CD4-positive, CD25-positive, alpha-beta regulatory T cell (primary cell): ENCODE results near the gene AGBL1. TPM values are rescaled to one million over a fixed set of nuclear protein-coding genes. Genes with fewer than 3 reads are reported as not detected.

ENCODE experiments used
- ATAC-seq, 2 donors: fragments of 150-1000 bp; cut with Tn5 transposase; one replicate each; pipeline ENCODE4 v1.10.0; 2021; ENCODE audit warnings: low read depth in 2 of 2, moderate number of reproducible peaks in 2 of 2, moderate library complexity in 1 of 2
- DNase-seq, 3 donors: peaks; one replicate each; pipeline versions ENCODE4 v3.0.0 to v3.0.0-alpha.2; 2012 to 2022; ENCODE audit warnings: mixed read lengths in 1 of 3
- H3K27ac ChIP-seq: one replicate; pipeline ENCODE4 v1.7.0; 2013; ENCODE audit warnings: mild to moderate bottlenecking, low read length; ENCODE audit not compliant: insufficient read depth, poor library complexity, severe bottlenecking
- H3K27me3 ChIP-seq: one replicate; pipeline ENCODE4 v1.7.0; 2013; ENCODE audit warnings: low read length; ENCODE audit not compliant: control insufficient read depth, insufficient read depth
- H3K36me3 ChIP-seq: one replicate; pipeline ENCODE4 v1.7.0; 2013; ENCODE audit warnings: mild to moderate bottlenecking, low read length, moderate library complexity; ENCODE audit not compliant: control insufficient read depth, insufficient read depth
- H3K4me1 ChIP-seq: 2 replicates; pipeline ENCODE4 v1.7.0; 2013; ENCODE audit warnings: mild to moderate bottlenecking, low read length; ENCODE audit not compliant: insufficient read depth, control insufficient read depth, poor library complexity, severe bottlenecking
- H3K4me3 ChIP-seq: one replicate; pipeline ENCODE4 v1.7.0; 2013; ENCODE audit warnings: low read depth, mild to moderate bottlenecking, low read length, moderate library complexity
- H3K9me3 ChIP-seq, 2 experiments: 1 replicate in 1 of 2; 2 replicates in 1 of 2; pipeline ENCODE4 v1.7.0; 2013; ENCODE audit warnings: low read length in 2 of 2, mild to moderate bottlenecking in 1 of 2, moderate library complexity in 1 of 2; ENCODE audit not compliant: control insufficient read depth in 2 of 2
- H3K27ac Mint-ChIP-seq, 3 donors: one replicate each; pipeline ENCODE4 v1.8.0; 2020 to 2022; ENCODE audit warnings: mild to moderate bottlenecking in 3 of 3, mixed read lengths in 3 of 3, moderate library complexity in 2 of 3
- H3K27me3 Mint-ChIP-seq: one replicate; pipeline ENCODE4 v1.8.0; 2022; ENCODE audit warnings: mild to moderate bottlenecking, mixed read lengths
- H3K36me3 Mint-ChIP-seq: one replicate; pipeline ENCODE4 v1.8.0; 2020; ENCODE audit warnings: mixed read lengths
- H3K4me1 Mint-ChIP-seq, 4 donors: one replicate each; pipeline ENCODE4 v1.8.0; 2020 to 2022; ENCODE audit warnings: mixed read lengths in 4 of 4, mild to moderate bottlenecking in 1 of 4
- H3K4me3 Mint-ChIP-seq, 4 donors: one replicate each; pipeline ENCODE4 v1.8.0; 2020 to 2022; ENCODE audit warnings: mild to moderate bottlenecking in 4 of 4, mixed read lengths in 4 of 4, moderate library complexity in 3 of 4
- H3K9me3 Mint-ChIP-seq, 7 donors: one replicate each; pipeline ENCODE4 v1.8.0; 2020 to 2022; ENCODE audit warnings: mixed read lengths in 7 of 7, mild to moderate bottlenecking in 3 of 7, moderate library complexity in 2 of 7
- polyA plus RNA-seq, 4 donors: library from polyadenylated mRNA; unstranded; fragments of 300-500 nt; fragmentation: Illumina TruSeq; gene quantifications; one replicate each; pipeline ENCODE4 v1.2.3, GENCODE V29; 2021
- total RNA-seq: library from RNA; stranded (reverse); gene quantifications from one replicate; pipeline ENCODE4 v1.2.3, GENCODE V29; 2022

Gene AGBL1
- total and polyA plus RNA-seq, 5 donors from 2014 or later: not detected

DNA sequence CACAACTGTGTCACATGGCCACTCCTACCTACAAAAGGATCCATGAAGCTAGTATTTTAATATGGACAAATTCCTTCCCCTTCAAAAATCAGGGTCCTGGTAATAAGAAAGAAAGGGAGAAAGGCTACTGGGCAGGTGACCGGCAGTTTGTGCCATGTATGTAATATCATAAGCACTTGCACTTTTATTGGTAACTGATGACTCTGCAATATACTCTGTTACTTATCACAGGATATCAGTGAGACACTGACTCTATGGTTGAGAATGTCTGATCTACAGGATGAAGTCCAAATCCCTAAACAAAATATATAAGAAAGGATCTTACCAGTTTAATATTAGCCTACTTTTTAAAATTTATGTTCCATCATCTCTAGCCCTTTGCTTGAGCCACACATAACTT lies 315.2 kb downstream of the AGBL1 start:
- ATAC-seq (no peak), DNase-seq (no peak)
- Histone ChIP-seq H3K27ac (no peak overlapping the region), H3K36me3 (no peaks in the 10 kb centered on the region), H3K4me1 (no peaks in the 10 kb centered on the region), H3K27me3 (no peaks in the 10 kb centered on the region), H3K9me3 (no peaks in the 10 kb centered on the region), H3K4me3 (no peak overlapping the region)
- Mint-ChIP-seq H3K27me3 (no peaks in the 10 kb centered on the region), H3K36me3 (no peaks in the 10 kb centered on the region), H3K27ac (no peak overlapping the region), H3K9me3 (peaks cover 0 to 6% (median 1%) of the 10 kb centered on the region in 7 donors), H3K4me1 (peaks cover 0 to 4% (median 0%) of the 10 kb centered on the region in 4 donors), H3K4me3 (no peak overlapping the region)

DNA sequence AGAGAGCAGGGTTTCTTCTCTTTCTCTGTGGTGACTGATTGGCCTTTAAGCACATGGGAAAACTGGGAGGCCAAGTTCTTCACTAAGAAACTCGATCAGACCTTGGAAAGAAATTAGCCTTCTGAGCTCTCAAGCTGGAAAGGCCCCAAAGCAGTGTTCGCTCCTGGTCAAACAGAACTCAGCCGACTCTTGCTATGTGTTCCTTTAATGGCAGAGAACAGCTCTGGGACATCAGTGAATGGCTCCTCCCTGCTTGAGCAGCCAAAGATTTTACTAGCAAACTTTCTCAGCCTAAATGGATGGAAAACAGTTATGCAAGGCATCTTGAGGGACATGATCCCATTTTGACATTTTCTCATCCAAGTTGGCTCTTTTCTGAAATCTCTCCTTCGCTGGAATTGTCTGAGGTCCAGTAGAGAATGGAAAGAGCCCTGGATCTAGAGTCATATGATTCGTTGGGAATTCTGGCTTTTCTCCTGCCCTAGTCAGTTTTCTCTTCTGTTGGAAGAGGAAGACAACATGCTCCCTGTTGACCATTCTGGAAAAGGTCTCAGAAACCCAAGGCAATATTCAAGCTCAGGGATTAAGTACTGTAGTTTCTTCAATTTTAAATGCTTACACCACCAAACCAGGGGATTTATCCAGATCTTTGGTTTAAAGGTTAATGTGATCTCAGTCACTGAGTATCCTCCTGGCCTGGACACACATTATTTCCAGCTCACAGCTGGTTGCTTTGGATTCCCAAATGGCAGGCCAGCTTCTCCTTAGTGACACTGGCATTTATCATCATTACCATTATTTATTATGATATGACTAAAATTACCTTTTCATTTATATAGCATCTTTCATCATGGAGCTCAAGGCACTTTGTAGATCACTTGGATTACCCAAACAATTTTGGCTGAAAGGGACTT lies 319.6 kb downstream of the AGBL1 start:
- Histone ChIP-seq H3K27me3 (no peaks in the 10 kb centered on the region), H3K4me1 (no peaks in the 10 kb centered on the region), H3K9me3 (no peaks in the 10 kb centered on the region), H3K27ac (no peak overlapping the region), H3K4me3 (no peak overlapping the region), H3K36me3 (no peaks in the 10 kb centered on the region)
- no peaks in the 10 kb centered on the region for H3K4me1 Mint-ChIP-seq
- DNase-seq (no peak), ATAC-seq (no peak)
- H3K27ac Mint-ChIP-seq: no peak overlapping the region
- H3K9me3 Mint-ChIP-seq: peaks cover 0 to 4% (median 1%) of the 10 kb centered on the region in 7 donors
- H3K4me3 Mint-ChIP-seq: no peak overlapping the region
- H3K36me3 Mint-ChIP-seq: no peaks in the 10 kb centered on the region
- H3K27me3 Mint-ChIP-seq: no peaks in the 10 kb centered on the region

DNA sequence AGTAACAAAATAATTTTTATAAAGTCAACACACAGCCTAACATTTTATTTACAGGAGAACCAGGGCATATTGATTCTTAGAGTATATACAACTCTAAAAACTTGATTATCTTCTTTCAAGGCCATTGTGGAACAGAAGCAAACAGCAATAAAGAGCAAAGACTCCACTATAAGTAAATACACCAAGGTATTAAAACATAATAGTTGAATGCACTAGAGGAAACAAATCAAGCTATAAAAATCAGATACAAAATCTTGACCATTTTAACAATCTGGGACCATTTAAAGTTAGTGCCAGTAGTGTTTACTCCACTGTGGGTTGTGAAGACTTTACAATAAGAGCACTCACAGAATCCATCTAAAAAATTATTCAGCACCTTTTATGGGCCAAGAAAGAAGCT lies 323.6 kb downstream of the AGBL1 start:
- H3K9me3 ChIP-seq: no peaks in the 10 kb centered on the region
- no peak overlapping the region for H3K4me3 ChIP-seq
- Mint-ChIP-seq H3K36me3 (no peaks in the 10 kb centered on the region), H3K27ac (no peak overlapping the region), H3K9me3 (peaks cover 0 to 4% (median 1%) of the 10 kb centered on the region in 7 donors), H3K4me1 (no peaks in the 10 kb centered on the region), H3K4me3 (no peak overlapping the region), H3K27me3 (no peaks in the 10 kb centered on the region)
- no peak for DNase-seq
- ATAC-seq: no peak
- H3K36me3 ChIP-seq: no peaks in the 10 kb centered on the region
- H3K27ac ChIP-seq: no peak overlapping the region
- no peaks in the 10 kb centered on the region for H3K27me3 ChIP-seq
- H3K4me1 ChIP-seq: no peaks in the 10 kb centered on the region

- Histone ChIP-seq H3K4me1 (no peaks in the 10 kb centered on the region), H3K27ac (no peak overlapping the region), H3K36me3 (no peaks in the 10 kb centered on the region), H3K9me3 (no peaks in the 10 kb centered on the region), H3K27me3 (no peaks in the 10 kb centered on the region), H3K4me3 (no peak overlapping the region)
- Mint-ChIP-seq H3K4me3 (no peak overlapping the region), H3K9me3 (peaks cover 0 to 4% (median 0%) of the 10 kb centered on the region in 7 donors), H3K36me3 (no peaks in the 10 kb centered on the region), H3K27me3 (peaks cover 4% of the 10 kb centered on the region), H3K4me1 (no peaks in the 10 kb centered on the region), H3K27ac (no peak overlapping the region)
- DNase-seq (no peak), ATAC-seq (no peak)
These were observed 324.4 kb downstream of the AGBL1 start for GRCh38 chr15:86403914-86404583.

GRCh38 chr15:86408261-86408660 lies 328.6 kb downstream of the AGBL1 start:
- H3K4me3 ChIP-seq: no peak overlapping the region
- no peak overlapping the region for H3K27ac ChIP-seq
- Mint-ChIP-seq H3K4me3 (no peak overlapping the region), H3K27me3 (peaks cover 4% of the 10 kb centered on the region), H3K4me1 (no peaks in the 10 kb centered on the region), H3K36me3 (no peaks in the 10 kb centered on the region), H3K9me3 (peaks cover 0 to 6% (median 0%) of the 10 kb centered on the region in 7 donors), H3K27ac (no peak overlapping the region)
- DNase-seq: no peak
- H3K4me1 ChIP-seq: no peaks in the 10 kb centered on the region
- H3K36me3 ChIP-seq: no peaks in the 10 kb centered on the region
- H3K27me3 ChIP-seq: peaks cover 2% of the 10 kb centered on the region
- no peak for ATAC-seq
- no peaks in the 10 kb centered on the region for H3K9me3 ChIP-seq

GRCh38 chr15:86411916-86412315 lies 332.2 kb downstream of the AGBL1 start:
- H3K9me3 Mint-ChIP-seq: peaks cover 0 to 6% (median 0%) of the 10 kb centered on the region in 7 donors
- no peak overlapping the region for H3K4me3 ChIP-seq
- ATAC-seq: no peak
- no peak overlapping the region for H3K4me3 Mint-ChIP-seq
- H3K27me3 Mint-ChIP-seq: peaks cover 4% of the 10 kb centered on the region
- no peak for DNase-seq
- H3K36me3 Mint-ChIP-seq: no peaks in the 10 kb centered on the region
- no peaks in the 10 kb centered on the region for H3K9me3 ChIP-seq
- no peak overlapping the region for H3K27ac Mint-ChIP-seq
- H3K36me3 ChIP-seq: no peaks in the 10 kb centered on the region
- no peak overlapping the region for H3K27ac ChIP-seq
- peaks cover 2% of the 10 kb centered on the region for H3K27me3 ChIP-seq
- H3K4me1 Mint-ChIP-seq: no peaks in the 10 kb centered on the region
- H3K4me1 ChIP-seq: no peaks in the 10 kb centered on the region

GRCh38 chr15:86413191-86413590 lies 333.5 kb downstream of the AGBL1 start:
- no peaks in the 10 kb centered on the region for H3K4me1 Mint-ChIP-seq
- no peaks in the 10 kb centered on the region for H3K9me3 ChIP-seq

More at GRCh38 chr15:86413191-86413590, 333.5 kb downstream of the AGBL1 start:
- H3K4me1 ChIP-seq: no peaks in the 10 kb centered on the region
- Mint-ChIP-seq H3K9me3 (peaks cover 0 to 6% (median 0%) of the 10 kb centered on the region in 7 donors), H3K27me3 (peaks cover 4% of the 10 kb centered on the region), H3K4me3 (no peak overlapping the region), H3K36me3 (no peaks in the 10 kb centered on the region), H3K27ac (no peak overlapping the region)
- H3K4me3 ChIP-seq: no peak overlapping the region
- ATAC-seq (no peak), DNase-seq (no peak)
- no peaks in the 10 kb centered on the region for H3K36me3 ChIP-seq
- H3K27ac ChIP-seq: no peak overlapping the region
- peaks cover 2% of the 10 kb centered on the region for H3K27me3 ChIP-seq
